GM12878 (cell line): ENCODE data around the gene ENTREP1. TPM values are rescaled to one million over a fixed set of nuclear protein-coding genes. Genes with fewer than 3 reads are reported as not detected.

Experiments
- ATAC-seq: fragments of 200-7000 bp; cut with Tn5 transposase; 3 replicates; pipeline ENCODE4 v1.9.1; 2020; ENCODE audit warnings: mild to moderate bottlenecking, moderate library complexity
- Bru-seq: library from RNA; stranded (reverse); fragments of 400-500 nt; gene quantifications from one replicate; lab custom pipeline; 2021; lab: Mats Ljungman, UMichigan
- BruChase-seq, 2 experiments: library from RNA; stranded (reverse); fragments of 400-500 nt; gene quantifications; one replicate each; lab custom pipeline; 2021; lab: Mats Ljungman, UMichigan
- BruUV-seq: library from RNA; stranded (reverse); fragments of 400-500 nt; replicated peaks from 2 replicates; lab custom pipeline; 2021; lab: Mats Ljungman, UMichigan
- CTCF ChIA-PET: fragments of 300-600 bp; sonication (Branson Sonifier 250); formaldehyde crosslinking; extraction: SDS; loops from one replicate; lab custom pipeline; 2021; ENCODE audit warnings: inconsistent platforms; lab: Yijun Ruan, JAX
- POLR2A ChIA-PET: fragments of 350-600 bp; formaldehyde crosslinking; extraction: SDS; loops from one replicate; lab custom pipeline; 2021; ENCODE audit warnings: inconsistent platforms; lab: Charles Lee
- RAD21 ChIA-PET: fragments of 300-600 bp; sonication (Branson Sonifier 250); formaldehyde crosslinking; loops from one replicate; lab custom pipeline; 2023; ENCODE audit warnings: antibody characterized with exemption; ENCODE audit not compliant: unreplicated experiment; lab: Charles Lee
- SMC1A ChIA-PET: fragments of 300-600 bp; sonication (Branson Sonifier 250); formaldehyde crosslinking; loops from one replicate; lab custom pipeline; 2023; ENCODE audit not compliant: unreplicated experiment, uncharacterized antibody; lab: Charles Lee
- DNase-seq: peaks from one replicate; pipeline ENCODE4 v3.0.0-alpha.2; 2011; ENCODE audit warnings: low read depth, low spot score
- FAIRE-seq: peaks from 3 replicates; lab custom pipeline; 2011; peaks lifted over from hg19 to GRCh38; lab: Jason Lieb, UNC
- H2AFZ ChIP-seq: 2 replicates; pipeline ENCODE4 v1.6.0; 2011; ENCODE audit warnings: low read depth, low read length, control low read depth; ENCODE audit not compliant: control insufficient read depth
- H3K27ac ChIP-seq: 2 replicates; pipeline ENCODE4 v1.5.1; 2011; ENCODE audit warnings: control low read depth; ENCODE audit not compliant: control insufficient read depth, insufficient read depth
- H3K27me3 ChIP-seq, 2 experiments: replicated peaks in 1 of 2; 2 replicates each; pipeline versions ENCODE4 v1.6.0 to v1.6.1; 2011; ENCODE audit warnings: low read length in 1 of 2; ENCODE audit not compliant: control insufficient read depth in 2 of 2, insufficient read depth in 2 of 2
- H3K36me3 ChIP-seq, 2 experiments: 2 replicates each; pipeline ENCODE4 v1.5.1; 2011; ENCODE audit warnings: low read length in 1 of 2; ENCODE audit not compliant: control insufficient read depth in 2 of 2, insufficient read depth in 2 of 2
- H3K4me1 ChIP-seq: 2 replicates; pipeline ENCODE4 v1.6.1; 2011; ENCODE audit warnings: mild to moderate bottlenecking, low read length, moderate library complexity, mixed read lengths; ENCODE audit not compliant: control insufficient read depth, insufficient read depth
- H3K4me2 ChIP-seq: 2 replicates; pipeline ENCODE4 v1.6.0; 2011; ENCODE audit warnings: control low read depth; ENCODE audit not compliant: control insufficient read depth, insufficient read depth
- H3K4me3 ChIP-seq: fragments of 200-600 bp; sonication (generic); 2 replicates; pipeline ENCODE4 v1.5.1; 2016
- H3K79me2 ChIP-seq: 2 replicates; pipeline ENCODE4 v1.6.0; 2011; ENCODE audit warnings: low read length; ENCODE audit not compliant: control insufficient read depth, insufficient read depth
- H3K9ac ChIP-seq: 2 replicates; pipeline ENCODE4 v1.8.0; 2011; ENCODE audit warnings: low read length, control low read depth, mixed read lengths; ENCODE audit not compliant: control insufficient read depth, insufficient read depth
- H3K9me3 ChIP-seq: replicated peaks from 3 replicates; pipeline ENCODE4 v1.5.1; 2011; ENCODE audit warnings: mild to moderate bottlenecking, low read length; ENCODE audit not compliant: control insufficient read depth, insufficient read depth
- H4K20me1 ChIP-seq: 2 replicates; pipeline ENCODE4 v1.6.0; 2011; ENCODE audit not compliant: control insufficient read depth, insufficient read depth
- MLLT1 ChIP-seq: fragments of 450-650 bp; IDR thresholded peaks from 2 replicates; pipeline ENCODE4 v1.6.1; 2016; ENCODE audit warnings: mild to moderate bottlenecking
- STAT1 ChIP-seq: fragments of 450-650 bp; conservative IDR thresholded peaks from 2 replicates; pipeline ENCODE4 v1.6.1; 2014; ENCODE audit warnings: antibody characterized with exemption, mild to moderate bottlenecking
- SUZ12 ChIP-seq: fragments of 200-600 bp; sonication (generic); IDR thresholded peaks from one replicate; pipeline ENCODE4 v1.6.1; 2018; ENCODE audit warnings: antibody characterized with exemption, mild to moderate bottlenecking; ENCODE audit not compliant: unreplicated experiment
- WGBS: methylation state at CpG from one replicate; pipeline ENCODE4 v1.1.6; 2016; ENCODE audit warnings: low lambda C conversion rate; ENCODE audit not compliant: insufficient replicate concordance, insufficient coverage; ENCODE audit errors: missing lambda C conversion rate; 5-methylcytosine and 5-hydroxymethylcytosine counted together
- in situ Hi-C: fragments of 300-500 bp; cut with MboI; formaldehyde crosslinking; loops from 9 replicates; pipeline ENCODE4 v1.14.3; 2018; ENCODE audit warnings: mixed read lengths
- intact Hi-C: fragments of 100-400 bp; cut with micrococcal nuclease; formaldehyde crosslinking; loops from one replicate; pipeline ENCODE4 v1.14.2; 2022; ENCODE audit not compliant: unreplicated experiment
- long read RNA-seq, 2 experiments: library from polyadenylated mRNA; unstranded; transcript quantifications; one replicate each; pipeline ENCODE4 v2.0.0, GENCODE V29; 2019 to 2020
- polyA minus RNA-seq, 3 experiments: library from RNA; depleted of rRNA, polyadenylated mRNA; stranded (reverse); fragments of >200 nt; gene quantifications; 2 replicates each; pipeline ENCODE4 v1.2.3, GENCODE V29; 2011
- polyA plus RNA-seq, 11 experiments: library from polyadenylated mRNA; depleted of rRNA in 4 of 11; unstranded in 6 of 11; stranded (reverse) in 5 of 11; fragments of >200 nt; fragmentation: Nextera tagmentation in 4 of 11; fragmentation: Illumina TruSeq in 1 of 11; extraction: Ambion mirVana in 4 of 11; extraction: Trizol in 1 of 11; gene quantifications; 1 replicate in 1 of 11; 2 replicates in 10 of 11; pipeline versions ENCODE4 v1.2.1 to v1.2.3, GENCODE V29; 2011 to 2016; ENCODE audit warnings: inconsistent platforms in 2 of 11, missing spikeins in 2 of 11, low read depth in 1 of 11
- total RNA-seq, 4 experiments: library from RNA; depleted of rRNA in 3 of 4; stranded (reverse); fragments of >200 nt in 3 of 4; fragmentation: Illumina TruSeq in 1 of 4; extraction: Trizol in 1 of 4; gene quantifications; 2 replicates each; pipeline versions ENCODE4 v1.2.1 to v1.2.3, GENCODE V29; 2013 to 2021

The ENTREP1 gene
- total RNA-seq (2013; cell fraction: nucleolus; rRNA removed): not detected in 2 replicates
- not detected in 2 replicates for total RNA-seq (2014; rRNA removed)
- not detected in 2 replicates for total RNA-seq (2014; rRNA removed; fragmentation: Illumina TruSeq; extraction: Trizol)
- total RNA-seq (2021): not detected in 2 replicates
- polyA plus RNA-seq (2011; ENCODE audit: low read depth): not detected
- polyA plus RNA-seq (2011; rRNA removed): not detected in 2 replicates
- polyA plus RNA-seq (2011; cell fraction: cytosol; rRNA removed): not detected in 2 replicates
- 0.06 and 0.12 TPM in 2 replicates for polyA plus RNA-seq (2011; cell fraction: nucleus; rRNA removed)
- not detected in 2 replicates for polyA plus RNA-seq (2012)
- not detected in 2 replicates for polyA plus RNA-seq (2014; fragmentation: Illumina TruSeq; extraction: Trizol)
- not detected for polyA plus RNA-seq (2014; fragmentation: Nextera tagmentation; extraction: Ambion mirVana)
- polyA plus RNA-seq (2014; rRNA removed): not detected in 2 replicates
- polyA plus RNA-seq (2016; fragmentation: Nextera tagmentation; extraction: Ambion mirVana): not detected
- polyA minus RNA-seq (2011; rRNA and poly(A)+ RNA removed): not detected in 2 replicates
- polyA minus RNA-seq (2011; cell fraction: cytosol; rRNA and poly(A)+ RNA removed): not detected in 2 replicates
- polyA minus RNA-seq (2011; cell fraction: nucleus; rRNA and poly(A)+ RNA removed): not detected in 2 replicates
- percentile 12 among the genes with signal in this experiment for Bru-seq, nascent RNA
- BruChase-seq, experiment 1, labeled RNA remaining after a 6-hour chase: percentile 13 among the genes with signal in this experiment
- BruChase-seq, experiment 2, labeled RNA remaining after a 2-hour chase: percentile 15 among the genes with signal in this experiment
- long read RNA-seq, experiment 1: 0 reads
- long read RNA-seq, experiment 2: 0 reads

- ChIA-PET RAD21 (interaction anchor here (0.5 kb wide), 1 partner anchor 570 kb away, joined by 3 read pairs; no protein-coding TSS in a partner anchor), POLR2A (no interaction called here), SMC1A (no interaction called here), CTCF (interaction anchor here (1.0 kb wide), 1 partner anchor 788 kb away, joined by 3 read pairs; no protein-coding TSS in a partner anchor)
- in situ Hi-C loops: no loop called here
- H3K27me3 ChIP-seq: peaks cover 4 to 16% of the 10 kb centered on the region in 2 experiments
- H3K36me3 ChIP-seq: no peaks in the 10 kb centered on the region
- no peak within 1 kb of the TSS for H3K4me2 ChIP-seq
- H3K79me2 ChIP-seq: no peaks in the 10 kb centered on the region
- H2AFZ ChIP-seq: no peak within 1 kb of the TSS
- FAIRE-seq (no peak), ATAC-seq (no peak), DNase-seq (no peak)
- 31% methylated on average over 59 of the region's 81 CpGs for WGBS
- no peak within 1 kb of the TSS for H3K4me3 ChIP-seq
- no peaks in the 10 kb centered on the region for H3K9me3 ChIP-seq
- TF ChIP-seq SUZ12 (peak; percentile 70), MLLT1 (no peak), STAT1 (no peak)
- no peak within 1 kb of the TSS for H3K27ac ChIP-seq
- no peaks in the 10 kb centered on the region for H3K4me1 ChIP-seq
- BruUV-seq: no TSS peak
- H4K20me1 ChIP-seq: no peaks in the 10 kb centered on the region
- no peak within 1 kb of the TSS for H3K9ac ChIP-seq
- intact Hi-C loops: no loop called here
These were observed at the start of gene ENTREP1 for GRCh38 chr9:69324549-69325401. TSS of gene ENTREP1 (plus strand) at chr9:69325215. CDS start at chr9:69325310, 95 bp downstream.
